NOMO-1 treated with DMSO at 0.1 percent for 48 hours (cell line): ENCODE data around the gene LZTR1.

Source experiments
- DNase-seq: peaks from one replicate; lab custom pipeline; 2025; ENCODE audit not compliant: unreplicated experiment; lab: John Stamatoyannopoulos, UW

The LZTR1 gene

DNA sequence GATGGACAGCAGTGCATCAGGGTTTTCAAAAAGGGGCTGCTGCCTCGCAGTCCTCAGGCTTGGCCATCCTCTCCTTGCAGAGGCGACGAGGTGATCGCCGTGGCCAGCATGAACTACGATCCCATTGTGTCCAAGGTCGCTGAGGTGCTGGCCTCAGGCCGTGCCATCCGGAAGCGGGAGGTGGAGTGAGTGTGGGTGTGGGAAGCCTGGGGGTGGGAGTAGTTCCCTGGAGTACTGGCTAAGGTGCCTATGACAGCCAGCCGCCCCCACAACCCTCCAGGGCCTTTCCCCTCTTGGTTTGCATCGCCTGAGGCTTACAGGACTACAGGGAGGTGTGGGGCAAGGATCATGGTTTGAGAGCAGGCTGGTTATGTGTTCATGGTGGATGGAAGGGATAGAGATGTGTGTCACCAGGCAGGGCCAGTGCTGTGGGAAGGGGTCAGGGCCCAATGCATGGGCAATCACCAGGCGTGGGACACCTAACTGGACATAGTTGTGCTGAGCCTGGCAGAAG, 2.1 kb upstream of the LZTR1 start:
- no peak for DNase-seq

DNA sequence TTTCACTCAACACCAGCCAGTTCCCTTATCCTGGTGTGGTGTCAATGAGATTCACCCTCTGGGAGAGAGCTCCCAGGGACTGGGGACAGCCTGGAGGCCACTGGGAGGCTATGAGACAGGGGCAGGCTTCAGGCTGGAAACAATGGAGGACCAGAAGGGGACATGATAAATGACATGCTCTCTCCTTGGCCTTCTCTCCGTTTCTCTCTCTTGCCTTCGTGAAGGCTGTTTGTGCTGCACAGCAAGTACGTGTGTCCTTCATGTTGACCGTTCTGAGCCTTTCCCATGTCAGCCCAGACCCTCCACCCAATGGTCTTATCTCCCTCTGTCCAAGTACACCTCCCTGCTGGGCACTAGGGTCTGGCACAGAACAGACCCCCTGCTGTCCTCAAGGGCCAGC, 1.6 kb upstream of the LZTR1 start:
- DNase-seq, result no peak

DNA sequence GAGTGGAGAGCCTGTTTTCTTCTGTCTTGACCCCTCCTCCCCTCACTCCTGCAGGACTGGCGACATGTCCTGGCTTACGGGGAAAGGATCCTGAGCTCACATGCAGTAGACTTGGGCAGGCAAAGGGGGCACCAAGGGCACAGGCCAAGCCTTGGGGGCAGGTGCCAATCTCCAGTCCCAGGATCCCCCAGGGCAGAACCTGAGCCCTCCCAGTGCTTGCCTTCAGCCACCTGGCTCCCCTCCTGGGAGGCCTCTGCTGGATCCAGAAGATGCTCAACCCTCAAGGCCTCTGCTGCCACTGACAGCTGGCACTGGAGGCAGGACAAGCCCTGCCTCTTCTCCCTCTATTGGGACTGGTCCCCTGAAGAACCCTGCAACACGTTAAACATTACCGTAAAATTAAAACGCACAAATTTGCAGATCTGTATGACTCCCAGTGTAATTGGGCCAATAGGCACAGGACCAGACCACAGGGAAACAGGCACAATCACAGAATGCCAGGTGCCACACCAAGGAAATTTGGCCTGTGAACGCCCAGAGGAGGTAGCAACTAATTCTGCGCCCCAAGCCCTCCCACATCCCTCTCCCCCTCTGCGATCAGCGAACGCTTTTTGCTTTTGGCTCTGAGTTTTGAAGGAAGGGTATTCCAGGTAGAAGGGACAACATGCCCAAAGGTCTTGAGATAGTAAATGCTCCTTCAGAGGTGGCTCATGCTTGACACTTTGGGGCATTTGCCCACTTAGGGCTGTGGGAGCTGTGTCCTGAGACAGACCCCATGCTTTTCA, 967 bp upstream of the LZTR1 start:
- no peak for DNase-seq

DNA sequence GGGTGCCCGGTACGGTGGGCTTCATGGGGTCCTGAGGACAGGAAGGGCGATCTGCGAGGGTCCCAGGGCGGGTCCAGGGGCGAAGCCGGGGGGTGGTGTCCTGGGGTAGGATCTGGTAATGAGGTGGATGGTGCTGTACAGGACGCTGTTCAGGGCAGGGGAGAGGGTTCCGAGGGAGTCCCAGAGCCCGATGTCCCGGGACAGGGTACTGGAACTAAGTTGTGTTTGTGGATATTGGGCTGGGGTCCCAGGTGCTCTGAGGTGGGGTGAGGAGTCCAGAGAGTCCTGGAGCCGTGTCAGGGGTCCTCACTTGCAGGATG, 426 bp downstream of the LZTR1 start:
- DNase-seq, result no peak

DNA sequence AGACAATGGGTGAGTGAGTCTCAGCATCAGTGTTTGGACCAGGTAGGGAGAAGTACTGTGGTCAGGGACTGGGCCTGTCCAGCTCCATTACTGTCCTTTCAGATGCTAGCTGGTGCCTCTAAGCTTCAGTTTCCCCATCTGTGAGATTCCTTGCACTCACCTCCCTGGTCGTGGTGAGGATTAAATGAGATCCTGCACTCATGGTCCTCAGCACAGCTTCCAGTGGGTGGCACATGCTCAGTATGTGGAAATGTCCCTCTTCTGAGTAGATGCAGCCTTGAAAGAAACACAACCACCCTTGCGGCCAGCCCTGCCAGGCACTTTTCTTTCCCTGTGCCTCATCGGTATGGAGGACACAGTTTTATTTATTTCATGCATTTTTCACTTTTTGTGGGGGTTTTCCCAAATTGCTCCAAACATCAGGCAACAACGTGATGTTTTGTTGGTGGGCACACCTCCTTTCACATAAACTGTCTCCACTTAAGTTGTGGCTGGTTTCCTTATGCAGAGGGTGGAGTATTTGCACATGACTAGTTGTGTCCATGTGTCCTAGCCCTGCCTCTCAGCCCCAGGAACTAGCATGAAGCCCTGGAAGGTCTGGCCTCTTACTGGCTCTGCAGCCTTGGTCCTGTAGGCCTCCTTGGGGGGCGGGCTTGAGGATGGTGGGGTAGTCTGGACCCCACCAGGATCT, 1.1 kb downstream of the LZTR1 start:
- DNase-seq, result no peak

DNA sequence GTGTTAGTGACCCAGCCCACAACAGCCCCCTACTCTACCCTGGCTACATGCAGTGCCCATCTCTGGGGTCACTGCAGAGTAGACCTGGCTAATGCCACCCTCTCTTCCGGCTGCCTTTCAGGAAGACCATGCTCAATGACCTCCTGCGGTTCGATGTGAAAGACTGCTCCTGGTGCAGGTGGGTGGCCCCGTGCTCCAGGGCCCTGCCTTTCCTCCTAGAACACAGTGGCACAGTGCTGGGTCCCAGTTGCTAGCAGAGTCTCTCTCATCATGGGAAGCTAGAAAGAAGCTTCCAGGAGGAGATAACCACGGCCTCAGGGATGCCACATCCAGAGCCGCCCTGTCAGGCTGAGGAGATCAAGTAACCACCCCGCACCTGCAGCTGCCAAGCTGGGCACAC, 3.6 kb downstream of the LZTR1 start:
- no peak for DNase-seq

DNA sequence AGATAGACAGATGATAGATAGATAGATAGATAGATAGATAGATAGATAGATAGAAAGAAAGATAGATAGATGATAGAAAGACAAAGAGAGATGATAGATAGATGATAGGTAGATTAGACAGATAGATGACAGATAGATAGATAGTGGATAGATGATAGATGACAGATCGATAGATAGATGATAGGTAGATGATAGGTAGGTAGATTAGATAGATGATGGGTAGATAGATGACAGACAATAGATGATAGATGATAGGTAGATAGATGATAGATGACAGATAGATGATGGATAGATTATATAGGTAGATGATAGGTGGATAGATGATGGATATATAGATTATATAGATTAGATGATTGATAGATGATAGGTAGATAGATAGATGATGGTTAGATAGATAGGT, 4.3 kb downstream of the LZTR1 start:
- DNase-seq, result no peak

DNA sequence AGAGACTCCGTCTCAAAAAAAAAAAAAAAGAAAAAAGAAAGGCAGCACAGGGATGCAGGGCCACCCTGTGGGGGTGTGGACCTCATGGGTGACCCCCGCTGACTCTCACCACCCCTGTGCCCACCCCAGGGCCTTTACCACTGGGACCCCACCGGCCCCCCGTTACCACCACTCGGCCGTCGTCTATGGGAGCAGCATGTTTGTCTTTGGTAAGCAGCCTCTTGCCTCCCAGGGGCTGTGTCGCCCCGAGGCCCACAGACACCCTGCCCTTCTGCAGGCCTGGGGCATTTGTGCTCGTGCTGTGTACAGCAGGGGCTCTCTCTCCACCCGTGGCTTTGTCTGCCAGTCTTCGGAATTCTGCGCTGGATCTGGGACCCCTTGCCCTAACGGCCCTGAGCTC, 5.3 kb downstream of the LZTR1 start:
- no peak for DNase-seq

DNA sequence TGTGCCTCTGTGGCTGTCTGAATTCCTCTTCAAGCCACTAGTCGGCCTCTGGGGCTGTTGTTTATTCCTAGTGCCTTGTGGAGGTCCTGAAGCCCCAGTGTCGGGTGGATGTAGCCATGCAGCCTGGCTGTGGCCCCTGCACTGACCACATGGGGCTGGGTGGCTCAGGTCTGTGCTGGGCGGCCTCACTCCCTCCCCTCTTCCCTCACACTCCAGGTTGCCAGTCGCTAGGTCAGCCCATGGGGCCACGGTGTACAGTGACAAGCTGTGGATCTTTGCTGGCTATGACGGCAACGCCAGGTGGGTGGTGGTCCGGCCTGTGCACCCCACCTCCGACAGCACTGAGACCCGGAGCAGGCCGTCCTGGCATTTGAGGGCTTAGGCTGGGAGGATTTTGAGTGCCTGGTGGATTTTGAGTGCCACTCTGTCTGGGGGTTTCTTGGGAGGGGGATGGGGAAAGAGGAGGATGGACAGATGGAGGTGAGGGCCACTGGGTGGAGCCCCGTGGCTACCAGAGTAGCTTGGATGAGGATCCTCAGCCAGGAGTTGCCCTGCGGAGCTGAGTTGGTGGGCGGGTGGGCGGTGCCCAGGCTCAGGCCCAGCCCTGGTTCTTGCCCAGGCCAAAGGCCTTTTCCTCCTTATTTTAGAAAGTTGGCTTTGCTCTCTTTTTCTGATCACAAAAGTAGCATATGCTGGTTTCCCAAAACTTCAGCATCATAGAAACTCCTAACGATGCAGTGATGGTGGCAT, 6.7 kb downstream of the LZTR1 start:
- DNase-seq, result no peak

DNA sequence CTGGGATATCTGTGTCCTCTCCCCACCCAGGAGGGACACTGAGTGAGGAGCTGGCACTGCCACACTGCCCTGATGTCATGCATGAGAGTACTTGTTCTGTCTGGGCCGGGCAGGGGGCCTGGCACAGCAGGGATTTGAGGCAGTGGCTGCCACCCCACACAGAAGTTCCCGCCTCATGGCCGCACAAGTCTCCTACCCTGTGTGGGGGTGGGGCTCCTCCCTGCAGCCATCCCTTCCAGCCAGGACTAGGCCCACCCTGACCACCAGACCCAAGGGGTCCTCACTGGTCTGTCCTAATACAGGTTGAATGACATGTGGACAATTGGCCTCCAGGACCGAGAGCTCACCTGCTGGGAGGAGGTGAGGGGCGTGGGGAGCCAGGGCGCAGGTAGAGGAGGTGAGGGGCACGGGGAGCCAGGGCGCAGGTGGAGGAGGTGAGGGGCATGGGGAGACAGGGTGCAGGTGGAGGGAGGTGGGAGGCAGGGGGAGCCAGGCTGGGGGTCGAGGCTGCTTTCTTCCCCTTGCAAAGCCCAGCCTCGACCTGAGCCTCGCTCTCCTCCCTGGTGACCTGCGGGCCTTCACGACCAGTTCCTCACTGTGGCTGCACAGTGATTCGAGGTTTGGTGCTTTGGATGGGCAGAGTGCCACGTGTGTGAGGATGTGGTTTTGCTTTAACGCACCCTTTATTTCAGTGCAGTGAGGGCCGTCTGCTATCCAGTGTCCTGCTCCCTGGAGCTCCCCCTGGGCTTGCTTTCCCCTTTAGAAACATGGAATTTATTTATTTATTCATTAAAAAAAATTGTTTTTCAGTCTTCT, 7.4 kb downstream of the LZTR1 start:
- DNase-seq, result no peak

DNA sequence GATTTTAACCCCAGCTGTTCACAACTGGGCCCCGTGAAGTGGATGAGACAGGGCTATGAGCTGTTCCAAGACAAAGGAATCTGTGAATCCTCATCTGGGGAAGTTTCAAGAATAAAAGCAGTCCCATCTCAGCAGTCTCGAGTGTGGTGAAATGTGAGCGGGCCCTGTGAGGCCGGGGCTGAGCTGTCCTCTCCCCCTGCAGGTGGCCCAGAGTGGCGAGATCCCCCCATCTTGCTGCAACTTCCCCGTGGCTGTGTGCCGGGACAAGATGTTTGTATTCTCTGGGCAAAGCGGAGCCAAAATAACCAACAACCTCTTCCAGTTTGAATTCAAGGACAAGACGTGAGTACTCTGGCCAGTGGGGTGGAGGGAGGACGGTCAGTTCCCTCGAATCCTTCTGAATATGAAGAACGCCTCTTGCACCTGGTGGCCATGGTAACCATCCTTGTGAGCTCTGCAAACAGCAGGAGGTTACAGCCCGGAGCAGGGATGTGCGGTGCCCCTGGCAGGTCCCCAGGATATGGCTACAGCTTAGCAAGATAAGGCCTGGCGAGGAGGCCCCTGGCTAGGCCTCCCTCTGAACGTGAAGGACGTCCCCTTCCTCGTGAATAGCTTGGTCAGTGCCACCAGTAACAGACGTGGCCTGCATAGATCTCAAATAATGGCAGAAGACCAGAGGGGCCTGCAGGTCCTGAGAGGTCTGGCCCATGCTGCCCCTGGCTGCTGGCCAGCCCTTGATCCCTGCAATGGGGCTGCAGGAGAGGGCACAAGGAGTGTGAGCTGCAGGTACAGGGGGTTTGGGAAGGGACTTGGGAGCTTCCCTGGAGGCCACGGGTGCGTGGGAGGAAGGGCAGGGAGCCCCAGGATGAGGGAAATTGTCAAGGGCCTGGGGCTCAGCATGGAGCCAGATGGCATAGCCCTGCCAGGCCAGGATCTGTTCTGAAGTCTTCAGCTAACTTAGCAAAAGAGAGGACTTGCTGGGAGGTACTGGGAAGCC, 8.4 kb downstream of the LZTR1 start:
- no peak for DNase-seq

DNA sequence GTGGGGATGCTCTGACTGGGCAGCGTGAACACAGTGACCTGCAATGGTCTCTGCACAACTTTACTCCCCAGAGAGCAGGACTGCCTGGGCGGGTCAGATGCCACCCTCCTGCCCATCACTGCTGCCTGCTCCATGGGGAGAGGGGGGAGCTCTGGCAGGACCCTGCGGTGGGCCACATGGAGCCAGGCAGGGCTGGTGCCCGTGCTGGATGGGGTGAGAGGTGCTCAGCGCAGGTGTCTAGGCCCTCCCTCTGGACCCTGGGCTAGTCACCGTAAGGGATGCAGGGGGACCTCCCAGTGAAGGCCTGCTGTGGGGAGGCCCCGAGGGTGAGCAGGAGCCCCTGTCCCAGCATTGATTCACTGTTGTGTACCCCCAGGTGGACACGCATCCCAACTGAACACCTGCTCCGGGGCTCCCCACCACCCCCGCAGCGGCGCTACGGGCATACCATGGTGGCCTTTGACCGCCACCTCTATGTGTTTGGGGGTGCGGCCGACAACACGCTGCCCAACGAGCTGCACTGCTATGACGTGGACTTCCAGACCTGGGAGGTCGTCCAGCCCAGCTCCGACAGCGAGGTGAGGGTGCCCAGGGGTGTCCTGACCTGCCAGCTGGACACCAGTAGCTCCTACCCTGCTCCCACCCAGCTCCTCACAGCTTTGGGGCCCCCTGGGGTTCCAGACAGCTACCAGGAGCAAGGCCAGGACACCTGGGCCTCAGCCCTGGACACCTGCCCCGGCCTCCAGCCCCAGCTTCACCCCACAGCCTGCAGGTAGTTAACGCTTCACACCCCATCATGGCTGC, 9.4 kb downstream of the LZTR1 start:
- DNase-seq, result no peak

DNA sequence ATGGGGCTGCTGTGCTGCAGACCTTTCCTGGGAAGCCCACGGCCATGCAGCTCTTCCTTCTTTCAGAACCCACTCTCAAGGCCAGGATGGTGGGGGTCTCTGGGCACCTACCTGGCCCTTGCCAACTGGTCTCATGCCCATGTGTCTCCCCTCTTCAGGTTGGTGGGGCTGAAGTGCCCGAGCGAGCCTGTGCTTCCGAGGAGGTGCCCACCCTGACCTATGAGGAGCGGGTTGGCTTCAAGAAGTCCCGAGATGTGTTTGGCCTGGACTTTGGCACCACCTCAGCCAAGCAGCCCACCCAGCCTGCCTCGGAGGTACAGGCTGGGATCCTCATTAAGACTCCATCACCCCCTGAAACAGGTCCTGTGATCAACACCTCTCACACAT, 10.0 kb downstream of the LZTR1 start:
- DNase-seq, result no peak

DNA sequence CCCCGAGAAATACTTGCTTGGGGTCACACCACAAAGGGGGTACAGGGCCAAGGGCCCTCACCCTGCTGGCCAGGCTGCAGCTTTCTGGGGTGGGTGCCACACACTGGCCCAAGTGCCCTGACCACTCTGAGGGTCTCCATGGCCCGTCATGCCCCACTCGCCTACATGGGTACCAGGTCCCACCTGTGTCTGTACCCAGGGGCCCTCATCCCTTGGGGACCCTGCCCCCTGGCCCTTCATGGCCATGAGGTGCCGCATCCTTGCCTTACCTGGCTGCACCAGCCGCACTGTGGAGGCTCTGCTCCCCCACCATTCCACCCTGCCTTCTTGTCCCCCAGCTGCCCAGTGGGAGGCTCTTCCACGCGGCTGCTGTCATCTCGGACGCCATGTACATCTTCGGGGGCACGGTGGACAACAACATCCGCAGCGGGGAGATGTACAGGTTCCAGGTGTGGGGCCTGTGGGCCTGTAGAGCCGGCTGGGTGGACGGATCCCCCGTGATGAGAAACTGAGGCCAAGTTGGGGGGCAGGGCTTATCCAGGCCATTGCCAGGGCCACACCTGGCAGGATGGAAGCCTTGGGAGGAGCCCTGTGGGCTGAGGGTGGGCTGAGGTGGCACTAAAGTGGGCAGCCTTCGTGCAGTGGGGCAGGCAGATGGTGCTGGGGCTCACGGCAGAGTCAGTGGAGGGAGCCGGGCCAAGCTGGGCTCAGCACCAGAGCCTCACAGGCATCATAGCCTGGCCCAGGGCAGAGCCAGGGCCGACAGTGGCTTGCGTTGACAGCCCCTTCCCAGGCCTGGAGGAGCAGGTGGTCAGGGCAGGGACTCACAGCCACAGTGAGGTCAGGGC, 10.6 kb downstream of the LZTR1 start:
- DNase-seq, result no peak

DNA sequence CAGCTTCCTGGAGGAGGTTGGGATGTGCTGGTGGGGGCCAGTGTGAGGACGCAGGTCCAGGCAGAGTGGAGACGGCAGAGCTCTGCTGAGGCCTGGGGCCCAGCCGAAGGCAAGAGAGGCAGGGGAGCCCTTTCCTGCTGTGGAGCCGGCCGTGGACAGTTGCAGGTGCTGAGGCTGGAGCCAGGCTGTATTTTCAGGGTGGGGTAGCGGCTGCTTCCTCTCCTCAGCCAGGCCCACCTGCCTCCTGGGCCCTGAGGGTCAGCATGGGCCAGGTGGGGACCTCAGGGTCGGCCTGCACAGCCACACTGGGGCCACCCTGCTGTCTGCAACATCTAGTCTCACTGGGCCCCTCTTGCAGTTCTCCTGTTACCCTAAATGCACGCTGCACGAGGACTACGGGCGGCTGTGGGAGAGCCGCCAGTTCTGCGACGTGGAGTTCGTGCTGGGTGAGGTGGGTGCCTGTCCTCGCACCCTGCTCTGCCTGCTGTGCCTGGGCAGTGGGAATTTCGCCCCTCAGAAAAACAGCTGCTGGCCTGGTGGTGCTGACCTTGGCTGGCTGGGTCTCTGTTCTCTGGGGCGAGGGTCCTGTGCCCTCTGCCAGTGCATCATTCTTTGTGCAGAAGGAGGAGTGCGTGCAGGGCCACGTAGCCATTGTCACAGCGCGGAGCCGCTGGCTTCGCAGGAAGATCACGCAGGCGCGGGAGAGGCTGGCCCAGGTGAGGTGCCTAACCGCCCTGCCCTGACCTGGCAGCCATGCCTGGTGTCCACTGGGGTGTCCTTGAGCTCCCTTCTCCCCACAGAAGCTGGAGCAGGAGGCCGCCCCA, 11.4 kb downstream of the LZTR1 start:
- DNase-seq, result no peak

DNA sequence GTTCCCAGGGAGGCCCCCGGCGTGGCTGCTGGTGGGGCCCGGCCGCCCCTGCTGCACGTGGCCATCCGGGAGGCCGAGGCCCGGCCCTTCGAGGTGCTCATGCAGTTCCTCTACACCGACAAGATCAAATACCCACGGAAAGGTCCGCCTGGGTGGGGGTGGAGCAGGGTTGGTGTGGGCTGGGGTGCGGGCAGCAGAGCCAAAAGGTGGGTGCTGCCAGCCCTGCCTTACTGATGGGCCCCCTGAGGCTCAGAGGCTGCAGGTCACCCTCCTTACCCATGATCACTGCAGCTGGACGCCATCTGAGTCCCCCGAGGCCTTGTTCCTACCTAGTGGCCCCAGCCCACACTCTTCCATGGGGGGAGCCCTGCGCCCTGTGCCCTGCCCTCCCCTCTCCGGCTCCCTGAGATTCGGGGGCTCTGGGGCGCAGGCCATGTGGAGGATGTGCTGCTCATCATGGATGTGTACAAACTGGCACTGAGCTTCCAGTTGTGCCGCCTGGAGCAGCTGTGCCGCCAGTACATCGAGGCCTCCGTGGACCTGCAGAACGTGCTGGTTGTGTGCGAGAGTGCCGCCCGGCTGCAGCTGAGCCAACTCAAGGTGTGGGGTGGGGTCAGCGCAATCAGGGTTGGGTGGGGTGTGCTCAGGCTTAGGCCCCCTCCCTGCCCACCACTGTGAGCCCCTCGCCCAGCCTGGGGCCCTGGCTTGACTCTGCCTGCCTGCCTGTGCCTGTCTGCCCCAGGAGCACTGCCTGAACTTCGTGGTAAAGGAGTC, 12.2 kb downstream of the LZTR1 start:
- DNase-seq, result no peak

DNA sequence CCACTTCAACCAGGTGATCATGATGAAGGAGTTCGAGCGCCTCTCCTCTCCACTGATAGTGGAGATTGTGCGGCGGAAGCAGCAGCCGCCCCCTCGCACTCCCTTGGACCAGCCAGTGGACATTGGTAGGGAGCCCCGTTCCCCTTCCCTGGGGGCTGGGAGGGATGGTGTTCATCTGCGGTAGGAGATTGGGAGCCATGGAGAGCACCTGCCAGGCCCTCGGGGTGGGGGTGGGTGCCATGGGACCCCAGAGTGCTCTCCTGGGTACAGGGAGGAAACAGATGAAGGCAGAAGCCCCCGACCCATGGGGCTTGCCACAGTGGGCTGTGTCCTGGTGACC, 12.8 kb downstream of the LZTR1 start:
- no peak for DNase-seq
